HCT116 (cell line): ENCODE data around the gene PRDM11. TPM values are rescaled to one million over a fixed set of nuclear protein-coding genes. Genes with fewer than 3 reads are reported as not detected.

Experiments
- ATAC-seq: fragments of 200-7000 bp; cut with Tn5 transposase; 2 replicates; pipeline ENCODE4 v1.9.1; 2020; ENCODE audit warnings: mild to moderate bottlenecking, moderate library complexity
- BruUV-seq: library from RNA; stranded (reverse); fragments of 400-500 nt; replicated peaks from 2 replicates; lab custom pipeline; 2021; lab: Mats Ljungman, UMichigan
- CTCF ChIA-PET: fragments of 300-600 bp; sonication (Branson Sonifier 250); formaldehyde crosslinking; loops from one replicate; lab custom pipeline; 2021; ENCODE audit warnings: antibody characterized with exemption; lab: Charles Lee
- POLR2A ChIA-PET: fragments of 300-600, 350-600 bp; sonication (Branson Sonifier 250); formaldehyde crosslinking; loops from one replicate; lab custom pipeline; 2021; ENCODE audit warnings: antibody characterized with exemption; lab: Charles Lee
- RAD21 ChIA-PET, 2 experiments: fragments of 300-600 bp; sonication (Branson Sonifier 250); formaldehyde crosslinking; loops; one replicate each; lab custom pipeline; 2023; ENCODE audit warnings: low total read pairs in 2 of 2; ENCODE audit not compliant: uncharacterized antibody in 2 of 2, unreplicated experiment in 2 of 2, low non-redundant PET in 1 of 2; lab: Charles Lee
- DNase-seq: peaks from one replicate; pipeline ENCODE4 v3.0.0-alpha.2; 2010; ENCODE audit warnings: low read depth, low spot score
- H2AFZ ChIP-seq: fragments of 200-600 bp; shearing (Covaris generic), sonication (generic); 2 replicates; pipeline ENCODE4 v1.6.1; 2017; ENCODE audit warnings: low read depth, mixed run types, mixed read lengths, antibody characterized with exemption, low read length; ENCODE audit not compliant: poor library complexity, severe bottlenecking
- H3K27ac ChIP-seq: 2 replicates; pipeline ENCODE4 v1.5.1; 2012; ENCODE audit warnings: low read depth, low read length
- H3K27me3 ChIP-seq: fragments of 200-600 bp; sonication (generic); 2 replicates; pipeline ENCODE4 v1.6.1; 2016; ENCODE audit warnings: mixed run types, low read length, mixed read lengths; ENCODE audit not compliant: insufficient read depth
- H3K36me3 ChIP-seq, 2 experiments: fragments of 200-500 bp in 1 of 2; fragments of 200-600 bp in 1 of 2; sonication (Bioruptor generic) in 1 of 2; sonication (generic) in 1 of 2; 2 replicates each; pipeline versions ENCODE4 v1.5.1 to v1.6.1; 2014 to 2016; ENCODE audit warnings: low read length in 2 of 2, inconsistent platforms in 1 of 2, mixed read lengths in 1 of 2, mixed run types in 1 of 2; ENCODE audit not compliant: insufficient read depth in 2 of 2, control insufficient read depth in 1 of 2
- H3K4me1 ChIP-seq, 2 experiments: fragments of 200-600 bp in 1 of 2; sonication (generic) in 1 of 2; 2 replicates each; pipeline versions ENCODE4 v1.5.1 to v1.6.1; 2012 to 2017; ENCODE audit warnings: low read length in 2 of 2, inconsistent platforms in 1 of 2, mild to moderate bottlenecking in 1 of 2, mixed read lengths in 1 of 2, mixed run types in 1 of 2, moderate library complexity in 1 of 2; ENCODE audit not compliant: insufficient read depth in 2 of 2, control insufficient read depth in 1 of 2
- H3K4me2 ChIP-seq: fragments of 200-600 bp; sonication (generic); 2 replicates; pipeline ENCODE4 v1.6.1; 2017; ENCODE audit warnings: mixed run types, low read length, mixed read lengths
- H3K4me3 ChIP-seq, 2 experiments: fragments of 200-600 bp in 1 of 2; sonication (generic) in 1 of 2; replicated peaks in 1 of 2; 2 replicates each; pipeline ENCODE4 v1.5.1; 2011 to 2016; ENCODE audit warnings: low read length in 2 of 2, control low read depth in 1 of 2, low read depth in 1 of 2, mild to moderate bottlenecking in 1 of 2, mixed read lengths in 1 of 2, mixed run types in 1 of 2
- H3K79me2 ChIP-seq: fragments of 200-600 bp; sonication (generic); 2 replicates; pipeline ENCODE4 v1.6.1; 2017; ENCODE audit warnings: mild to moderate bottlenecking, mixed run types, low read length, moderate library complexity, mixed read lengths; ENCODE audit not compliant: insufficient read depth
- H3K9ac ChIP-seq: fragments of 200-600 bp; sonication (generic); 2 replicates; pipeline ENCODE4 v1.6.1; 2016; ENCODE audit warnings: low read length, mixed read lengths
- H3K9me2 ChIP-seq: fragments of 200-600 bp; sonication (generic), shearing (Covaris generic); 2 replicates; pipeline ENCODE4 v1.6.1; 2017; ENCODE audit warnings: mixed run types, mild to moderate bottlenecking, moderate library complexity; ENCODE audit not compliant: insufficient read depth
- H3K9me3 ChIP-seq, 2 experiments: fragments of 200-500 bp in 1 of 2; fragments of 200-600 bp in 1 of 2; sonication (Bioruptor generic) in 1 of 2; sonication (generic) in 1 of 2; 2 replicates each; pipeline ENCODE4 v1.6.1; 2014 to 2017; ENCODE audit warnings: low read length in 2 of 2, mixed read lengths in 2 of 2, inconsistent platforms in 1 of 2, low read depth in 1 of 2, mild to moderate bottlenecking in 1 of 2, mixed run types in 1 of 2, moderate library complexity in 1 of 2; ENCODE audit not compliant: control insufficient read depth in 1 of 2, insufficient read depth in 1 of 2
- H4K20me1 ChIP-seq: fragments of 200-600 bp; sonication (generic), shearing (Covaris generic); 2 replicates; pipeline ENCODE4 v1.6.1; 2017; ENCODE audit warnings: mixed run types, mild to moderate bottlenecking, moderate library complexity; ENCODE audit not compliant: insufficient read depth
- ATF3 ChIP-seq: IDR thresholded peaks from 2 replicates; pipeline ENCODE4 v1.6.1; 2012
- CBX3 ChIP-seq: IDR thresholded peaks from 2 replicates; pipeline ENCODE4 v1.6.1; 2012; ENCODE audit warnings: low read depth
- CTCF ChIP-seq, 3 experiments: fragments of 200-600 bp in 1 of 3; sonication (generic) in 1 of 3; IDR thresholded peaks in 2 of 3; conservative IDR thresholded peaks in 1 of 3; 2 replicates each; pipeline ENCODE4 v1.5.1; 2012 to 2017; ENCODE audit warnings: low read depth in 2 of 3, low read length in 2 of 3, antibody characterized with exemption in 1 of 3, borderline replicate concordance in 1 of 3, control low read depth in 1 of 3, mild to moderate bottlenecking in 1 of 3, mixed read lengths in 1 of 3, mixed run types in 1 of 3, moderate library complexity in 1 of 3; ENCODE audit not compliant: insufficient read depth in 1 of 3
- EGR1 ChIP-seq: IDR thresholded peaks from 2 replicates; pipeline ENCODE4 v1.6.1; 2012; ENCODE audit warnings: low read depth
- ELF1 ChIP-seq: IDR thresholded peaks from 2 replicates; pipeline ENCODE4 v1.6.1; 2012; ENCODE audit warnings: low read depth, borderline replicate concordance
- FOSL1 ChIP-seq: IDR thresholded peaks from 2 replicates; pipeline ENCODE4 v1.6.1; 2012; ENCODE audit warnings: low read depth
- JUND ChIP-seq: IDR thresholded peaks from 2 replicates; pipeline ENCODE4 v1.6.1; 2012
- MAX ChIP-seq: IDR thresholded peaks from 2 replicates; pipeline ENCODE4 v1.6.1; 2012
- POLR2A ChIP-seq: IDR thresholded peaks from 2 replicates; pipeline ENCODE4 v1.7.0; 2011; ENCODE audit warnings: borderline replicate concordance; ENCODE audit not compliant: insufficient read depth, insufficient read length; ENCODE audit errors: extremely low read depth
- POLR2AphosphoS5 ChIP-seq: IDR thresholded peaks from 2 replicates; pipeline ENCODE4 v1.6.1; 2011; ENCODE audit warnings: mild to moderate bottlenecking, low read depth, low read length, moderate library complexity
- RAD21 ChIP-seq: IDR thresholded peaks from 2 replicates; pipeline ENCODE4 v1.6.1; 2012; ENCODE audit warnings: low read depth, mild to moderate bottlenecking
- SIN3A ChIP-seq: IDR thresholded peaks from 2 replicates; pipeline ENCODE4 v1.6.1; 2012; ENCODE audit warnings: low read depth
- SRF ChIP-seq: IDR thresholded peaks from 2 replicates; pipeline ENCODE4 v1.6.1; 2012; ENCODE audit warnings: low read depth
- YY1 ChIP-seq: IDR thresholded peaks from 2 replicates; pipeline ENCODE4 v1.6.1; 2011; ENCODE audit warnings: low read length, low read depth, moderate library complexity, mild to moderate bottlenecking; ENCODE audit not compliant: insufficient replicate concordance; ENCODE audit errors: extremely low read depth
- ZFX ChIP-seq: fragments of 450-650 bp; IDR thresholded peaks from 2 replicates; pipeline ENCODE4 v1.6.1; 2017
- ZNF274 ChIP-seq: fragments of 200-500 bp; sonication (Bioruptor generic); IDR thresholded peaks from 2 replicates; pipeline ENCODE4 v1.6.1; 2014; ENCODE audit warnings: mild to moderate bottlenecking, low read depth, low read length, inconsistent platforms
- intact Hi-C: fragments of 100-400 bp; cut with micrococcal nuclease; formaldehyde crosslinking; loops from 2 replicates; pipeline ENCODE4 v1.10.0; 2022
- total RNA-seq: library from RNA; stranded (reverse); gene quantifications from one replicate; pipeline ENCODE4 v1.2.1, GENCODE V29; 2021; ENCODE audit not compliant: unreplicated experiment
- TF ChIP-seq, protein P1 (sequence below): IDR thresholded peaks from 2 replicates; pipeline ENCODE4 v1.6.1; 2011; ENCODE audit warnings: mild to moderate bottlenecking, low read length, moderate library complexity; ENCODE audit not compliant: insufficient replicate concordance; ENCODE audit errors: extremely low read depth

Gene PRDM11
- total RNA-seq, 1 experiment from 2014 or later, result 9.3 TPM

DNA sequence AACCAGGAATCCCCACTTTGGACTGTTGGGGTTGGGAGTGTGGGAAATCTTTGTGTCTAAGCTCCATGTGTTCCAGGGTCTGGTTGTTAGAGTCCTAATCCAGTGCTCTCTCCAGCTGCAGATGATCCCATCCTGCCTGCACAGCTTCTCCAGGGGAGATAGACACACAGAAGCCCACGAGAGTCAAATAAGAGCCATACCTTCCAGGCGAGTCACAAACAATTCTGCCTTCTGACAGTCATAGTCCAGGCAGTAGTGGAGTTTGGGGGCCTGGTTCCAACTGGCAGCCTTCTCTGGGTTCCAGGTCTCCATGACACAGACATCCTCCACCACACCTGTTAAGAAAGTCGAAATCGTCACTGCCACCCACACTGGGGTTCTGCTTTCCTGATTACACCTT is 107.6 kb downstream of the PRDM11 start:
- intact Hi-C loops, result loop anchor here (5.0 to 10.0 kb wide), 3 partner anchors 69 to 142 kb away; no protein-coding TSS in a partner anchor
- no TSS peak for BruUV-seq
- no peak for TF ChIP-seq RAD21
- no peak for TF ChIP-seq ELF1
- TF ChIP-seq, all 23 proteins: peak for 0
- no peak overlapping the region for H3K9ac ChIP-seq
- H4K20me1 ChIP-seq, result no peaks in the 10 kb centered on the region
- H2AFZ ChIP-seq, result no peak overlapping the region
- RAD21 ChIA-PET, result no interaction called here
- H3K9me2 ChIP-seq, result no peaks in the 10 kb centered on the region
- no peak overlapping the region for H3K27ac ChIP-seq
- POLR2A ChIA-PET, result no interaction called here
- H3K9me3 ChIP-seq, result no peaks in the 10 kb centered on the region
- CTCF ChIA-PET, result interaction anchor here (2.2 kb wide), 1 partner anchor 143 kb away, joined by 27 read pairs; no protein-coding TSS in a partner anchor
- H3K4me1 ChIP-seq, result peaks cover 5 to 31% of the 10 kb centered on the region in 2 experiments
- no peak overlapping the region for H3K4me3 ChIP-seq
- H3K4me2 ChIP-seq, result no peak overlapping the region
- no peaks in the 10 kb centered on the region for H3K36me3 ChIP-seq
- no peaks in the 10 kb centered on the region for H3K79me2 ChIP-seq
- no peak for ATAC-seq
- no peak for DNase-seq
- H3K27me3 ChIP-seq, result no peaks in the 10 kb centered on the region

- Histone ChIP-seq H3K79me2 (no peaks in the 10 kb centered on the region), H3K9me3 (no peaks in the 10 kb centered on the region), H3K9me2 (no peaks in the 10 kb centered on the region), H3K4me1 (peaks cover 13 to 44% of the 10 kb centered on the region in 2 experiments), H3K27ac (no peak overlapping the region), H3K9ac (no peak overlapping the region), H2AFZ (peak overlapping the region; percentile 2), H3K4me2 (peak overlapping the region; percentile 69), H4K20me1 (no peaks in the 10 kb centered on the region), H3K36me3 (no peaks in the 10 kb centered on the region), H3K4me3 (peak overlapping the region in 1 of 2 experiments; percentile 24; a peak in 1 of 4 replicates), H3K27me3 (no peaks in the 10 kb centered on the region)
- ChIA-PET POLR2A (interaction anchor here (0.9 kb wide), 1 partner anchor 28 kb away, joined by 3 read pairs; the partner anchor contains the start of gene SYT13), RAD21 (no interaction called here), CTCF (no interaction called here)
- intact Hi-C loops, result loop anchor here (10.0 kb wide), 1 partner anchor 74 kb away; no protein-coding TSS in a partner anchor
- no peak; the same call in 1 of the 2 replicates for ATAC-seq
- DNase-seq, result no peak
- BruUV-seq, result no TSS peak
- TF ChIP-seq POLR2AphosphoS5 (no peak), ATF3 (no peak), FOSL1 (no peak), CBX3 (no peak), SIN3A (no peak), JUND (no peak), ZNF274 (no peak), YY1 (no peak), ELF1 (no peak), ZFX (no peak), POLR2A (no peak), MAX (no peak), SRF (no peak), CTCF (IDR thresholded peaks at IDR 0.05 in 2 of 3, conservative IDR thresholded peaks at IDR 0.05 in 1 of 3; ENCODE audit: borderline replicate concordance in 1 of 3, insufficient read depth in 1 of 3, low read depth in 2 of 3, low read length in 2 of 3) (no peak), EGR1 (no peak)
- TF ChIP-seq, protein P1, sequence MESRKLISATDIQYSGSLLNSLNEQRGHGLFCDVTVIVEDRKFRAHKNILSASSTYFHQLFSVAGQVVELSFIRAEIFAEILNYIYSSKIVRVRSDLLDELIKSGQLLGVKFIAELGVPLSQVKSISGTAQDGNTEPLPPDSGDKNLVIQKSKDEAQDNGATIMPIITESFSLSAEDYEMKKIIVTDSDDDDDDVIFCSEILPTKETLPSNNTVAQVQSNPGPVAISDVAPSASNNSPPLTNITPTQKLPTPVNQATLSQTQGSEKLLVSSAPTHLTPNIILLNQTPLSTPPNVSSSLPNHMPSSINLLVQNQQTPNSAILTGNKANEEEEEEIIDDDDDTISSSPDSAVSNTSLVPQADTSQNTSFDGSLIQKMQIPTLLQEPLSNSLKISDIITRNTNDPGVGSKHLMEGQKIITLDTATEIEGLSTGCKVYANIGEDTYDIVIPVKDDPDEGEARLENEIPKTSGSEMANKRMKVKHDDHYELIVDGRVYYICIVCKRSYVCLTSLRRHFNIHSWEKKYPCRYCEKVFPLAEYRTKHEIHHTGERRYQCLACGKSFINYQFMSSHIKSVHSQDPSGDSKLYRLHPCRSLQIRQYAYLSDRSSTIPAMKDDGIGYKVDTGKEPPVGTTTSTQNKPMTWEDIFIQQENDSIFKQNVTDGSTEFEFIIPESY, result no peak
Observed at GRCh38 chr11:45258982-45259530, 112.6 kb downstream of the PRDM11 start.
